Measurements from ENCODE around the gene SLC15A3.

DNA sequence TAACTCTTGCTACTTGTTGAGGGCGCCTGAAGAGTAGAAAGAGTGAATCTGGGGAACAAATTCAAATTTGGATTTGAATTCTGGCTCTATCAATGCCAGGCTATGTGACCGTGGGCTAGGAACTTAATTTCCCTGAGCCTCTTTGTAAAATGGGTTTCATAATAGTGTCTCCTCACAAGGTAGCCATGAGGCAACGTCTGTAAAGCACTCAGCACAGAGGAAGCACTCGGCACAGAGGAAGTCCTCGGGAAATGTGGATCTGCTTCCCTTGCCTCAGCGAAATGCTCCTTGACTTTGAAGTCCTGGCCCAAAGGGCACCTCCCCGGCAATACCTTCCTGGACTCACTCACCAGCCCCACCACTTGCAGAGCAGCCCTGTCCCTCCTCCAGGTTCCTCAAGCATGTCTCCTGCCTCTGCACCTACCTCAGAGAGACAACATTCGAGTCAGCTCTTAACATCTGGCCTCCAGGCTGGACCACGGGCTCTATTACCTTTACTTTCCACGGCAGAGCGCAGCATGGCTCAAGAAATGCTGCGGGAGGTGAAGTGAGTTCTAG, 37.2 kb upstream of the SLC15A3 start:
- TF ChIP-seq, protein P1, sequence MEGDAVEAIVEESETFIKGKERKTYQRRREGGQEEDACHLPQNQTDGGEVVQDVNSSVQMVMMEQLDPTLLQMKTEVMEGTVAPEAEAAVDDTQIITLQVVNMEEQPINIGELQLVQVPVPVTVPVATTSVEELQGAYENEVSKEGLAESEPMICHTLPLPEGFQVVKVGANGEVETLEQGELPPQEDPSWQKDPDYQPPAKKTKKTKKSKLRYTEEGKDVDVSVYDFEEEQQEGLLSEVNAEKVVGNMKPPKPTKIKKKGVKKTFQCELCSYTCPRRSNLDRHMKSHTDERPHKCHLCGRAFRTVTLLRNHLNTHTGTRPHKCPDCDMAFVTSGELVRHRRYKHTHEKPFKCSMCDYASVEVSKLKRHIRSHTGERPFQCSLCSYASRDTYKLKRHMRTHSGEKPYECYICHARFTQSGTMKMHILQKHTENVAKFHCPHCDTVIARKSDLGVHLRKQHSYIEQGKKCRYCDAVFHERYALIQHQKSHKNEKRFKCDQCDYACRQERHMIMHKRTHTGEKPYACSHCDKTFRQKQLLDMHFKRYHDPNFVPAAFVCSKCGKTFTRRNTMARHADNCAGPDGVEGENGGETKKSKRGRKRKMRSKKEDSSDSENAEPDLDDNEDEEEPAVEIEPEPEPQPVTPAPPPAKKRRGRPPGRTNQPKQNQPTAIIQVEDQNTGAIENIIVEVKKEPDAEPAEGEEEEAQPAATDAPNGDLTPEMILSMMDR (conservative IDR thresholded peaks at IDR 0.05; ENCODE audit: low read length), result no peak
- TF ChIP-seq EZH2phosphoT487 (IDR thresholded peaks at IDR 0.05; ENCODE audit: borderline replicate concordance, low read depth, low read length), result no peak

Data from OCI-LY7 (cell line).